ENCODE data around the gene GALNT17.

GRCh38 chr7:71300603-71301002 lies 168.7 kb downstream of the GALNT17 start:
- TF ChIP-seq CTCF (IDR thresholded peaks at IDR 0.05), result no peak
- no peak for TF ChIP-seq POLR2A (IDR thresholded peaks at IDR 0.05)

Measured in heart left ventricle (tissue), 13 donors.